Measurements from ENCODE around the gene CREBZF. TPM values are rescaled to one million over a fixed set of nuclear protein-coding genes. Genes with fewer than 3 reads are reported as not detected.

The CREBZF gene
- total and polyA plus RNA-seq, 2 experiments from 2014 or later, result 34.8 to 82.2 TPM

DNA sequence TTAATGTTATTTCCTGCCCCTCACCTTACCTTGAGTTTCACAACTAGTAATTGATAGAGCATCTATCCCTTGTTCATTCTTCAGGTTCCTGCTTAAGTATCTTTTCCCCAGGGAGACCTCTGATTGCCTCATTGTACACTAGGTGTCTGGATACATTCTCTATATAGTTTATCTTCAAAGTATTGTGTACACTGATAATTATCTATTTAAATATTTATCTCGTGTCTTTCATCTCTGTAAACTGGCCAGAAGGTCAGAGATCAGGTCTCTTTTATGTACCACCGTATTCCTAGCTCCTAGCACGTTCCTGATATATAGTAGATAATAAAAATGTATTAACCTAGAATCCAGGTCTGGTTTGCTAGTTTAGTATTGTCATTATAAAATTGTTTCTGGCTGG lies 30.2 kb downstream of the CREBZF start (continued):
- TF ChIP-seq ZNF462 (CRISPR knock-in tag; IDR thresholded peaks at IDR 0.05), result no peak
- TF ChIP-seq, protein P1, sequence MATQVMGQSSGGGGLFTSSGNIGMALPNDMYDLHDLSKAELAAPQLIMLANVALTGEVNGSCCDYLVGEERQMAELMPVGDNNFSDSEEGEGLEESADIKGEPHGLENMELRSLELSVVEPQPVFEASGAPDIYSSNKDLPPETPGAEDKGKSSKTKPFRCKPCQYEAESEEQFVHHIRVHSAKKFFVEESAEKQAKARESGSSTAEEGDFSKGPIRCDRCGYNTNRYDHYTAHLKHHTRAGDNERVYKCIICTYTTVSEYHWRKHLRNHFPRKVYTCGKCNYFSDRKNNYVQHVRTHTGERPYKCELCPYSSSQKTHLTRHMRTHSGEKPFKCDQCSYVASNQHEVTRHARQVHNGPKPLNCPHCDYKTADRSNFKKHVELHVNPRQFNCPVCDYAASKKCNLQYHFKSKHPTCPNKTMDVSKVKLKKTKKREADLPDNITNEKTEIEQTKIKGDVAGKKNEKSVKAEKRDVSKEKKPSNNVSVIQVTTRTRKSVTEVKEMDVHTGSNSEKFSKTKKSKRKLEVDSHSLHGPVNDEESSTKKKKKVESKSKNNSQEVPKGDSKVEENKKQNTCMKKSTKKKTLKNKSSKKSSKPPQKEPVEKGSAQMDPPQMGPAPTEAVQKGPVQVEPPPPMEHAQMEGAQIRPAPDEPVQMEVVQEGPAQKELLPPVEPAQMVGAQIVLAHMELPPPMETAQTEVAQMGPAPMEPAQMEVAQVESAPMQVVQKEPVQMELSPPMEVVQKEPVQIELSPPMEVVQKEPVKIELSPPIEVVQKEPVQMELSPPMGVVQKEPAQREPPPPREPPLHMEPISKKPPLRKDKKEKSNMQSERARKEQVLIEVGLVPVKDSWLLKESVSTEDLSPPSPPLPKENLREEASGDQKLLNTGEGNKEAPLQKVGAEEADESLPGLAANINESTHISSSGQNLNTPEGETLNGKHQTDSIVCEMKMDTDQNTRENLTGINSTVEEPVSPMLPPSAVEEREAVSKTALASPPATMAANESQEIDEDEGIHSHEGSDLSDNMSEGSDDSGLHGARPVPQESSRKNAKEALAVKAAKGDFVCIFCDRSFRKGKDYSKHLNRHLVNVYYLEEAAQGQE (IDR thresholded peaks at IDR 0.05; ENCODE audit: unreplicated experiment), result no peak
- TF ChIP-seq NANOG (IDR thresholded peaks at IDR 0.05; ENCODE audit: borderline replicate concordance), result no peak
- no peak for TF ChIP-seq CREB1 (CRISPR knock-in tag; IDR thresholded peaks at IDR 0.05; ENCODE audit: low read depth)
- TF ChIP-seq, protein P2, sequence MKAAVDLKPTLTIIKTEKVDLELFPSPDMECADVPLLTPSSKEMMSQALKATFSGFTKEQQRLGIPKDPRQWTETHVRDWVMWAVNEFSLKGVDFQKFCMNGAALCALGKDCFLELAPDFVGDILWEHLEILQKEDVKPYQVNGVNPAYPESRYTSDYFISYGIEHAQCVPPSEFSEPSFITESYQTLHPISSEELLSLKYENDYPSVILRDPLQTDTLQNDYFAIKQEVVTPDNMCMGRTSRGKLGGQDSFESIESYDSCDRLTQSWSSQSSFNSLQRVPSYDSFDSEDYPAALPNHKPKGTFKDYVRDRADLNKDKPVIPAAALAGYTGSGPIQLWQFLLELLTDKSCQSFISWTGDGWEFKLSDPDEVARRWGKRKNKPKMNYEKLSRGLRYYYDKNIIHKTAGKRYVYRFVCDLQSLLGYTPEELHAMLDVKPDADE (IDR thresholded peaks at IDR 0.05), result no peak
- TF ChIP-seq ZNF114 (CRISPR knock-in tag; IDR thresholded peaks at IDR 0.05), result no peak
- TF ChIP-seq, protein P3, sequence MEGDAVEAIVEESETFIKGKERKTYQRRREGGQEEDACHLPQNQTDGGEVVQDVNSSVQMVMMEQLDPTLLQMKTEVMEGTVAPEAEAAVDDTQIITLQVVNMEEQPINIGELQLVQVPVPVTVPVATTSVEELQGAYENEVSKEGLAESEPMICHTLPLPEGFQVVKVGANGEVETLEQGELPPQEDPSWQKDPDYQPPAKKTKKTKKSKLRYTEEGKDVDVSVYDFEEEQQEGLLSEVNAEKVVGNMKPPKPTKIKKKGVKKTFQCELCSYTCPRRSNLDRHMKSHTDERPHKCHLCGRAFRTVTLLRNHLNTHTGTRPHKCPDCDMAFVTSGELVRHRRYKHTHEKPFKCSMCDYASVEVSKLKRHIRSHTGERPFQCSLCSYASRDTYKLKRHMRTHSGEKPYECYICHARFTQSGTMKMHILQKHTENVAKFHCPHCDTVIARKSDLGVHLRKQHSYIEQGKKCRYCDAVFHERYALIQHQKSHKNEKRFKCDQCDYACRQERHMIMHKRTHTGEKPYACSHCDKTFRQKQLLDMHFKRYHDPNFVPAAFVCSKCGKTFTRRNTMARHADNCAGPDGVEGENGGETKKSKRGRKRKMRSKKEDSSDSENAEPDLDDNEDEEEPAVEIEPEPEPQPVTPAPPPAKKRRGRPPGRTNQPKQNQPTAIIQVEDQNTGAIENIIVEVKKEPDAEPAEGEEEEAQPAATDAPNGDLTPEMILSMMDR (conservative IDR thresholded peaks at IDR 0.05; ENCODE audit: low read depth in 2 of 2), result no peak
- no peak for TF ChIP-seq JUNB (IDR thresholded peaks at IDR 0.05; ENCODE audit: unreplicated experiment)
- no peak for TF ChIP-seq EZH2 (IDR thresholded peaks at IDR 0.05; ENCODE audit: low read depth, unreplicated experiment)
- TF ChIP-seq POLR2AphosphoS5 (IDR thresholded peaks at IDR 0.05; ENCODE audit: low read depth), result no peak

Measured in GM23338 (cell line).